NOMO-1 (cell line): ENCODE measurements around the gene ADAMTS16.

Experiments used
- DNase-seq, 2 experiments: peaks; one replicate each; lab custom pipeline; 2025; ENCODE audit not compliant: unreplicated experiment in 2 of 2; lab: John Stamatoyannopoulos, UW

The ADAMTS16 gene

DNA sequence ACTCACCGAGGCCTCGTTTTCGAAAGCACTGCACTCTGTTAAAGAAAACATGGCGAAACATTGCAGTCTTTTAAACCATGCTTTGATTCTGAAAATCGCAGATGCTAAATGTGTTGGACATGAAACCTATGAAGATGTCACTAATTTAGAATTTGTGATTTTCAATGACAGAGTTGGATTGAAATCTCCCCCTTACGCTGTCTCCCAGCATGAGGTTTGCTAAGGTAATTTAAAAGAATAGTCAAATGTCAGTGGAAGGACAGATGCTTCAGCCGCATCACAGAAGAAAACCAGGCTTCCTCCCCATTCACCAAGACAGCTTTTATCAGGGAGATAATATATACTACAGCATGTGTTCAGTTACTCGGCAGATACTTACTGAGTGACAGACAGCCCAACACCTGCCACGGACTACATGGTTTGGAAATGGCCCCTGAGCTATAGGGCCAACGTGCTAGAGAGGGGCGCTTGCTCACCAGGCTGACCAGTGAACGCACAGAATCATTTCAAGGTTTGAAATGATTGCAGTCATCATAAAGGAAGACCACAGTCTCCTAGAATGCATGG lies 136.9 kb downstream of the ADAMTS16 start:
- DNase-seq, result no peak

DNA sequence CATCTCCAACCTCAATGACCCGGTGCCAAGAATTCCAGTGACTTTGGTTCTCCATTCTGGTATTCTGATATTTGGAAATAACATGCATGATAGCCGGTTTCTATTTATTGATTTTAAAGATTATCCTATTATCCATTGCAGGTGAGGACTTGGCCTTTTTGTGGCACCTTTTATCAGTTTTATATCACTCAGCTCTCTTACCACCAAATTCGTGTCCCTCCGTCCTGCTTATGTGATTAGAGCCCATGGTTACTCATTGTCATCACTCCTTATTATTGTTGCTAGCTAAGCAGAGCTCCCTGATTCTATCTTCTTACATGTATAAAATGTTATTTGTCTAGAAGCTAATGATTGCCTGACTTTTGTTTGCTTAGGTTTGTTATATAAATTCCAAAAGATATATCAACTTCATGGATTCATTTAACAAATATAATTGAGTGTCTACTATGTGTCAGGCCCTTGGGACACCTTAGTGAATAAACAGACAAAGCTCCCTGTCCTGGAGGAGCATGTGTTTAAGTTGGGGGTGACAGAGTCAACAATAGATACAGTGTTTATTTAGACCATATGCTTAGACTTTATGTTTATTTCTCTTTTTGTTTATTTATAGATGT lies 138.2 kb downstream of the ADAMTS16 start:
- no peak for DNase-seq

DNA sequence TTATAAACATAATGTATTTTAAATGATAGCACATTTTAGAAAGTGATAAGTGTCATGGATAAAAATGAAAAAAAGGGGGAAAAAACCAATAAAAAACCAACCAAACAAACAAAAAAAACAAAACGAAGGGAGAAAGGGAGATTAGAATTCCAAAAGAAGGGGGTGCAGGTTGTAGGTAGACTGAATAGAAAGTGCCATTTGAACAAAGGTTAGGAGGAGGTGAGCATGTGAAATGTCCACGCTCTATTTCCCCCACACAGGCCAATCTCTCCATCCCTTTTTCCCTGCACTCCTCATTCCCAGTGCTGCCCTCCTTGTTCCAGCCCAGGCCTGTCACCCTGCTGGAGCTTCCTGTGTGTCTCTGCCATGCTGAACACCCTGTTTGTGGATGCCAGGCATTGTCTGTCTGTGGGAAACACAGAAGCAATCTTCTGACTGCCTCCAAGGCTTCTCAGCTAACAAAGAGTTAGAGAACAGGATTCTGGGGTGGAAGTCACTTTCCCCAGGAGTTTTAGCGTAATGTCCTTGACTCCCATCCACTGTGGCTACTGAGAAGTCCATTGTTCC lies 138.8 kb downstream of the ADAMTS16 start:
- DNase-seq, result no peak

DNA sequence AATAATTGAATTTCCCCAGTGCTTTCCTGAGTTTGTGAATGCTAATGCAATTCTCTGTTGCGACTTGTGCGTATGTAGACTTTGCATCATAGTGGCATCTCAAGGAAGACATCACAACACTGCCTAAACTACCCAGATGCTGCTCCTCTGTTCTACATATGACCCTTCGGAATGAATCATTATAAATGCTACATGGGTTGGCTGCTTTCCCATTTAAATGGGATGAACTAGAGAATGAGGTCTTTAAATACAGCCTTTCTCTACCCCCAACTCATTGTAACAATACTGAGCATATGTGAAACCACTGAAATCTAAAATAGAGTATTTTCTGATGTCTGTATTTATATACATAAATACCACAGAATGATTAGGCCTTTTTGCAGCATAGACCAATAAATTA lies 145.8 kb downstream of the ADAMTS16 start:
- DNase-seq, result no peak

DNA sequence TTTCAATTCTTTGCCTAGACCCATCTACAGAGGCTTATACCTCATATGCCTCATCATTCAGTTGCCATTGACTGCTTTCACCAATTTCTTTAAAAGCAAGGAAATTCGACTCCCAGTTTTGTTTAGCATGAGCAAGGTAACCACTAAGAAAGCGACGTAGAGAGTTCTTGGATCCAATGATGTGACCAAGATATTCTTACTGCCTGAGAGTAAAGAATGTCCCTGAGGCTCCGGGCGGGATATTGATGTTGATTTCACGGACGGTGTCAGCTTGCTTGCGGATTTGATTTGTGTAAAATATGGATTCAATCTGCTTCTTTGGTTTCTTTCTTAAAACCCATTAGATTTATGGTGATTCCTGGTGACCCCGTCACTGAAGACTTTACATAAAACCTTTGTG lies 147.3 kb downstream of the ADAMTS16 start:
- DNase-seq, result no peak

DNA sequence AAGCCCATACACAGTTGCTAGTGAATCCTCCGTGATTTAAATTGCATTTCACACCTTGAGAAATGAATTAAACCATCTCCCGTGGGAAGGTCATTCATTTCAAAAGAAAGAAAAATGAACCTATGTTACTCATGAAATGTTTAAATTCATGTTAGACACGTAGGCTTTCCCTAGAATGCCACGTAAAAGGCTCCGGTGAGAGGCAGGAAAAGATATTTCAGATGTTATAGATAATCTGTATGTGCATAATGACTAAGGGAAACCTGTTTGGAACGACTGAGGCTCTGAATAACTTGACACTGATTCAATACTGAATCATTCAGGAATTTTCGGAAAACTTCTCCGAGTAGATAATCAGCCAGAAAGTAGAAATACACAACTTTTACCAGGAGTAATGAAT lies 148.1 kb downstream of the ADAMTS16 start:
- DNase-seq, result no peak

DNA sequence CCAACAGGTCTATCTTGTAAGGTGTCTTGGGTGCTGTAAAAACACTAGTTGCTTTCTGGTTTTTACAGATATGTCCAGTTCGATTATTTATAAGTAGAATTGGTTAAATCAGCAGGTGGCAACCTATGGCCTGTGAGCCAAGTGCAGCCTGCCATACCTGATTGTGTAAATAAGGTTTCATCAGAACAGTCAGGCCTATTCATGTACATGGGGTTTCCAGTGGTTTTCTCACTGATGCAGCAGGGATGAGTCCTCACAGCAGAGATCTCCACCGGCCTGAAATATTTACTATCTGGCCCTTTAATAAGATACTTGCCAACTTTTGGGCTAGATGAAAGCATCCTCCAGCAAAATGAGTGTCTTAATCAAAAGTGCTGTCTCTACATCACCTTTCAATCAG lies 149.4 kb downstream of the ADAMTS16 start:
- DNase-seq, result no peak

DNA sequence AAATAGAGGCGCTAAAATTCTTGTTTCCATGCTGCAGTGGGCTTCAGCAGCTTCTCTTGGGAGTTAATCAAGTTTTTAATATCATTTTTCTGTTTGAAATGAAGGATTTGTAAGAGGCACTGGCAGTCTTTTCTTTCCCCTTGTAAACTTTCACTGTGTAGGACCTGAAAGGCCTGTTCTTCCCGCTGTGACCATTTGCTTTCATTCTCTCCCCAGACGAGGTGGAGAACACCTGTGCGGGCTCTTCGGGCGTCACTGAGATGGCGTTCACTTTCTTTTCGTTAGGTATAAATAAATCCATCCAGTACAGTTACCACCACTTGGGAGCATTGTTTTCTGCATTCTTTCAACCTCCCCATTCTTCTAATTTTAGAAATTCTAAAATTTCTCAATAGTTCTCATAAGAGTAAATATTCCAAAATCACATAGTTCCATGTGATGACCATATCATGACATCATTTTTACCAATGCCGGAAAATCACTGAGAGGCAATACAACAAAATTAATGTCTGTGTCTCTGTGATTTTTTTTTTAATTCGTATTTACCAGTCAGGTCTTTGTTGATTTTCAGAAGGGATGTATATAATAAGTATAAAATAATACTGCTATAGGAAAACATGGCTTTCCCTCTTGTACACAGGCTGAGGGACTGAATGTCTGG lies 150.7 kb downstream of the ADAMTS16 start:
- no peak for DNase-seq

DNA sequence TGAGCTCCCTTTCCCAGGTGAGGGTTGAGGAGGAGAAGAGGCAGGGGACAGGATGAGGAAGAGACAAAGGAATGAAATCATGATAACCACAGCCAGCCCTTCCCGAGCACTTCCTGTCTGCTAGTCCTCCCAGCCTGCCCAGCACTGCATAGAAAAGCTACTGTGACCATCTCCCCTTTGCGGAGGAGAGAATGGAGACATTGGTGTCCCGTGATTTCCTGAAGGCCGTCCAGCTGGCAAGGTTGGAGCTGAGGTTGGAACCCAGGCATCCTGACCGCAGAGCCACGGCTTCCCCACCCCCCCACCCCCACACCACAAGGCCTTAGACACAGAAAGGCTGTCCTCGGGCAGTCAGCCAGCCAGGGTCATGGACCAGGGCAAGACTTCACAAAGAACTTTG lies 151.2 kb downstream of the ADAMTS16 start:
- no peak for DNase-seq

DNA sequence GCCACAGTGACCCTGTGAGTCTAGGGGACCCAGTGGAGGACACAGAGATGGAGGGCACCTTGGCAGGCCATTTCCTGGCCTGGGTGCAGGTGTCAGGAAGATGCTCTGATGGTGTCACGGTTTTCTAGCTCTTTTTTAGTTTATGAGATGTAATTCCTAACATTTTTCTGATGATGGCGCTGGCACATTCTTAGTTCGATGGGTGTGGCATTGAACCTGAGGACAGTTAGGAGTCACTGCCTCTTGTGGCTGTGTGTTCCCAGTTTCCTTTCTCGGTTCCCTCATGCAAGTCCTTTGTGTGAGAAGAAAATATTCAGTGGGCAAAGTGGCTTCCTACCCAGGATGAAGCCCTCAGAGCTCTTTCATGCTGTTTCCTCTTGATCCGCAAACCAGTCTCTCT lies 152.9 kb downstream of the ADAMTS16 start:
- DNase-seq, result no peak

DNA sequence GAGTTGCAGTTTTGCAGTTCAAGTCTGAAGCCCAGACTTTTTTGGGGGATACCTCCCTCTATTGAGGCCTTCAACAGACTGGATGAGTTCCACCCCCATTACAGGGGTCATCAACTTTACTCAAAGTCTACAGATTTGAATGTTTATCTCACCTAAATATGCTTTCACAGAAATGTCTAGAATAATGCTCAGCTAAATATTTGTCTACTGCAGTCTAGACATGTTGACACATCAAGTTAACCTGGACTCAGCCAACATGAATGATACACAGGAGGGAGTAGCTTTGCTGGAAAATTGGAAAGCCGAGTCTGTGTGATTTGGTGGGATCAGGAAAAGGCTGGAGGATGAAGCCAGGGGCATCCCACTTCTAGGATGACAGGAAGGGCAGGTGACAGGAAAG lies 154.3 kb downstream of the ADAMTS16 start:
- no peak for DNase-seq

DNA sequence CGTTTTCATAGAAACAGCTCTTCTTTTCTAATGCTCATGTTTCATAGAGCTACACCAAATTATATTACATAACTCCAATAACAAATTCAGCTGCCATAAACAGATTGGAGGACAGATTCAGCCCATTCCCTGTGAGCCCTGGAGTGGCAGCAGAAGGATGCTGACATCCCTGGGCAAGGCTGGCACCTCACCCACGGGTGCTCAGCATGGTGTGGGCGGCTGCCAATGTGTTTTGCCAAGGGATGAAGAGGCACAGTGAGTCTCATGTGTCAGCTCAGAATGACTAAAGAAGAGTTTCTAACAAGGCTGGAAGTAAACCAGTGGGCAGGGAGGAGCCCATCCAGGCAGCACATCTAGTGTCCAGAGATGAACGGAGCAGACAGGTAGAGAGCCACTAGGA lies 155.2 kb downstream of the ADAMTS16 start:
- DNase-seq, result no peak

DNA sequence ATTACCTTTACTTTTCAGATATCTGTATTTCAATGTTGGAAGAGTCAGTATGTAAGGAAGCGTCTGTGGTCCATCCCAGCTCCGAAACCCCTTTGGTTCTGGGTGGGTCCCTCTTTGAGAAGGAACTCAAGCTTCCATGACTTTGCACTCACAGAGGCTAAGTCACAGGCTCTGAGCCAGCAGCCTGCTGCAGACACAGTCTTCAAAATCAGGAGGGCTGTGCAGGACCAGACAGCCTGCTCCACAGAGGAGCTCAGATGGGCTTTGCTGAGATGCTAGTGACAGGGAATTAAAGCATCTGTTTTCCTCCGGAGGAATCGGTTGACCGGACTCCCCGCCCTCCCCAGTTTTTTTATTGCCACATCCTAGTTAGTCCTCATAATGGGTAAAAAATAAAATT lies 155.9 kb downstream of the ADAMTS16 start:
- no peak for DNase-seq

DNA sequence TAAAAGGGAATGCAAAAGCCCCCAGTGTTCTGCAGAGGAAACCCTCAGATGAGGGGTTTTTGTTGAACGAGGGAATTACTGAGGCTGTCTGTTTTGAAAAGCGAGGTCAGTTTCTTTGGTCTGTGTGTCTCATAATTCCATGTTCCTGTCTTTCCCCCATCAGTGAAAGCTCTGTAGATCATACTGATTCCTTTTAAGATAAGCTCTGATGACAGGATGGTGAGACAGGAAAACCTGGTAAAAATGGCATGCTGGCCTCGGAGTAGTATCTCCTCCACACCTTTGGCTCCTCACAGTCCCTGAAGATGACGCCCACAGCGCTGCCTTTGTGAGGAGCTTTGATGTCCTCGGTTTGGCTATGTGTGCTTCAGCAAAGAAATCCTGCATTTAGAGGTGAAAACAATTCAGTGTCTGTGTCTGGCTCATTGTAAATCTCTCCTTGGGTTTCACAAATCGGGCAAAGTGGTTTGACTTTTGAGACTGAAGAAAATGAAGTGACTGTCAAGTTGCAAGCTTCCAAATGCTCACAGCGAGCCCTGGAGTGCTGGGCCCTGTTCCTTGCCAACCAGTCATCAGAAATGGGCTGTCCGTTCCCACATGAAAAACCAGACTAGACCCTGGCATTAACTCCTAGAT lies 157.4 kb downstream of the ADAMTS16 start:
- DNase-seq, result no peak

DNA sequence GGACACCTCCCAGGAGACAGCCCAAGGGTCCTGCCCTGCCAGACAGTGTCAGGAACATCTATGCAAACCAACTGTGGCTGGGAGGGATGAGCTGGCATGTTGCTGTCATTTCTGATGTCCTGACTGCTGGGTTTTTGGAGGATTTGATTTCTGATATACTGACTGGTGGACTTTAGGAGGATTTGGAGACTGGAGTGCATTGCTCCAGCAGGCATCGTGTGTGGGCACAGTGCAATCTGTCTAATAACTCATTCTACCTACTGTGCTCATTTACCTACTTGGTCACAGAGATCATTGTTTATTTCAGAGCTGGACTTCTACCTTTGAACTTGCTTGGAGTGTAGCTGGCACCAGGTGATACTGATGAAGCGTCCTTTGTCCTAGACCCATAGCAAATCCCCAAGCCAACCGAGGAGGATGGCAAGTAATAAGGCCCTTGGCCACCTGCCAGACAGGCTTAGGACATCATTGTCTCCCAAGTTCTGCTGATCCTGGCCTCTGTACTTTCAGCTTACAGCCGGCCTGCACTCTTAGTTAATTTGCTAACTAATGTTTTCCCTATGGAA lies 158.0 kb downstream of the ADAMTS16 start:
- DNase-seq, result no peak

DNA sequence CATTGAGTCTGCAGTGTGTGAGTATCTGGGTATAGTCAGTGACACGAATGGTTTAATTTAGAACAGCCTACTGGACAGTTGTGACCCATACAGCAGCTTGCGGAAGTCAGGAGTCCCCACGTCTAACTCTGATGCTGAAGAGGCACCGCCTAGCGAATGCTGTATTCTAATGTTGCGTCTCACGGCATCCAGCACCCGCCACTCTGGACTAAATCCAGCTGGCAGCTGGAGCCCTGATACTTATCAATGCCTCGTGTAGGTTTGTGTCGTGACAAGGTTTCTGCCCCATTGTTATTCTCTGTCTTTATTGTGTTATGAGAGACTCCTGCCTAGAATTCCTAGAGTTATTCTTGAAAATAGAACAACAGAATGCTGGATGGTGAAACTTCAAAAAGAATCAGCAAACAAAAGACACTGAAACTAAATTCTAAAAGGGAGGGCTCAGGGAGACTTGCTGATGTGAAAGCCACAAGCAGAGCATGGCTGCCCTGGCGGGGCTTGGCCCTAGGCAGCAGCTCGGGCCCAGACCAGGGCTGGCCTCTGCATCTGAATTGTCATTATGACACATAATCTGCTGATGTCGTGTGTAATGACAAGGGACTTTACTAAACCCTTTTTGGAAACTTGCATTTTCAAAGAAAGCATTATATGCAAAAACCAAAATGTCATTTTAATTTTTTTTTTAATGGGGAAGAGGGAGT lies 158.9 kb downstream of the ADAMTS16 start:
- DNase-seq, result no peak

DNA sequence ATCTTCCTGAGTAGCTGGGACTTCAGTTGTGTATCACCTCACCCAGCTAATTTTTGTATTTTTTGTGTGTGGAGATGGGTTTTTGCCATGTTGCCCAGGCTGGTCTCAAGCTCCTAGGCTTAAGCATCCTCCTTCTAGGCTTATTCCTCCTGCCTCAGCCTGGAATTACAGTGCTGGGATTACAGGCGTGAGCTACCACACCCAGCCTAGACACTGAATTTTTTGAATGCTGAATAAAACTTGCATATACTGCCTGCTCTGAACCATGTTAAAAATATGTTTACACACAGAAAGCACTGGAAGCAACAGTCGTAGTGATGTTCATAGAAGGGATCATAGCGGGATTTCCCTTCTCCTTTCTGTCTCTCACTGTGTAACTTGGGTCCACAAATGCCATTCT lies 161.0 kb downstream of the ADAMTS16 start:
- no peak for DNase-seq

DNA sequence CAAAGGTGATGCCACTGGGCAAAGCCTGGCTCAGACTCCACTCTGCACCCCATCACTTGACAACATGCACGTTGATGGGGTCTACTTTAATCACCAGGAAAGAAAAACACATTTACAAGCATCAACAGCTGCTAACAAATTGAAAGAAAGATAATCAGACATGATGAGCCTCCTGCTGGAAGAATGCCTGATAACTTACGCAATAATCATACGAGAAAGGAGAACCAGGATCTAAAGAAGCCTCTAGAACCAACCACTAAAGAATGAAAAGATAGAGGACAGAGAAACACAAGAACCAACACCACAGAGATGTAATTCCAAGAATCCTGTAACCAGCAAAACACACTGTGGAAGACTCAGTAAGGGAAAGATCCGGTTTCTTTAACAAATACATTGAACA lies 162.1 kb downstream of the ADAMTS16 start:
- peak in 1 of 2 experiments; percentile 5 for DNase-seq

DNA sequence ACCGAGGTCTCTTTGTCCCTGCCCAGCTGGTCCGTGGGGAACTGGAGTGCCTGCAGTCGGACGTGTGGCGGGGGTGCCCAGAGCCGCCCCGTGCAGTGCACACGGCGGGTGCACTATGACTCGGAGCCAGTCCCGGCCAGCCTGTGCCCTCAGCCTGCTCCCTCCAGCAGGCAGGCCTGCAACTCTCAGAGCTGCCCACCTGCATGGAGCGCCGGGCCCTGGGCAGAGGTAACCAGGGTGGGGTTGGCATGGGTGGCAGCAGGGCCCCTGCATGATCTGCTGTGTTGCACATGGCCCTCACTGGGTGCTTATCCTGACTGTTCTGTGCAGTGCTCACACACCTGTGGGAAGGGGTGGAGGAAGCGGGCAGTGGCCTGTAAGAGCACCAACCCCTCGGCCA lies 163.1 kb downstream of the ADAMTS16 start:
- DNase-seq, result no peak

DNA sequence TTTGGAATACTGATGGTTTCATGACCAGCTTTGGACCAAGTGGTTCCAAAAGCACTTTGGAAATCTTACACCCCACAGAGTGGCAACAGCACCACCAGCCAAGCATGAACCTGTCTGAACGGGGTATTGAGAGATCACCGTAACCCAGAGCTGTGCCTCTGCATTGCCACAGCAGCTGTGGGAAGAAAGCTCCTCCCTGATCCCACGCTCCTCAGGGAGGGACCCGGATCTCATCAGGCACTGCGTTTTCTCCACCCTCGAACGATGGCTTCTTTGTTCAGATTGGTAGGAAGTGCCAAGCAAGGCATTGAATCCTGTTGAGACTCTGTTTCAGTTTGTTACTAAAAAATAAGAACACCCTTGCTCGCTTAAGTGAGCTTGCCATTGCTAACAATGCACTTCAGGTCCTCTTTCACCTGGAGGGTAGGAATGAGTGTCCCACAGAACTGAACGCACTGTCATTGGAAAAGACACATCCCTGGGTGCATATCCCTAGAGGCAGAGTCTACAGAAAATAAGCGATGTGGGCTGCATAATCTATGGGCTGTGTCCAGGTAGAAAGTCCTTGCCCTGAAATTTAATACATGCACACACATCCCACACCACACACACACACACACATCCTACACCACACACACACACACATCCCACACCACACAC lies 164.4 kb downstream of the ADAMTS16 start:
- DNase-seq, result no peak
